ENCODE data around the gene RET.

RET gene

DNA sequence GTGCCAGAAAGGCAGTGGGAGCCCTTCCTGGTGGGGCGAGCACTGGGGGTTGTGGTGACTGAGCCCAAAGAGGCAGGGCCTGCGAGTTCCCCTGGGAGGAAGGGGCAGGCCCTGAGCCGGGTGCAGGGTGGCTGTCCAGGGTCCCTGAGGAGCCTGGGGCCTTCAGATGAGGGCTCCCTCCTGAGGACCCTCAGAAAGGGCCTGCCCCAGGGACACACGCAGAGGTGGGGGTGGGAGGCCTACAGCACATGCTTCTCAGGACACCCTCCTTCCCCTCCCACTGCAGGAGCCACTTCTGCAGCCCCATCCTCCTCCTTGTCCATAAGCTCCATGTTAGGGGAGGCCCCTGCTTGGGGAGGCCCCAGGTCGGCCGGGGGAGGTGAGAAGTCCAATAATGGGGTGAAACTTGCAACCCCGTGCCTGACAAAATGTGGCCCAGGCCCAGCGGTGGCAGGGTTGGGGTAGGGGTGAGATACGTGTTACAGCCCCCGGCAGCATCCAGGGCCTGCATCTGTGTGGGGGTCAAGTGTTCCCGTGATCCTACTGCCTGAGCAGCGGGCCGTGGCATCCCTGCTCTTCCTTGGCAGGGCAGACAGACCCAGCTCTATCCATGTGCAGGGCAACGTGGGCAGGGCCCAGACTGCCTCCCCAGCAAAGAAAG, 31.8 kb upstream of the RET start:
- DNase-seq: no peak

DNA sequence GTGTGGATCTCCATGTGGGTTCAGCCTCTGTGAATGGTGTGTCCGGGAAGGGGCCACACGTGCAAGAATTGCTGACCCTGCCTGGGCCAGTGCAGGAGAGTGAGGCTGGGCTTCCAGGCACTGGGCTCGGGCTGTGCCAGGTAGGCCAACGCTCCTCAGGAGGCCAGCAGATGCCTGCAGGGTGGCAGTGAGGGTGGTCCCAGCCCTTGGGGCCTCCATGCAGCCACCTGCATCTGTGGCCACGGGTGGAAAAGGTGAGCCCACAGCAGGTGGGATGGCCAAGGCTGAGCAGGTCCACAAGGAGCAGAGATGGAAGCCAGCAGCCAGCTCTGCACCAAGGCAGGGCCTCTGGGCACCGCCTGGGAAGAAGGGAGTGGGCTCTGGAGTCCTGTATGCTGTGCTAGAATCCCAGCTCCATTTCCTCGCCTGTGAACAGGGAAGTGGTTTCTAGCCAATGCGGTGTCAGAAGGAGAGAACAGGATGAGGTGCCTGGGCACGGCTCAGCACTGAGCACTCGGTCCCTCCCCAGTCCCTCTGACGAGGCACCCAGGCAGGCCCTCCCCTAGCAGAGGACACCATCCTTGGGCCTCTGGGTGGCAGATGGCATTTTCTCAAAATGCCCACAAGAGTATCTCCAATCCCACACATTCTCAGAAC, 31.1 kb upstream of the RET start:
- DNase-seq: no peak

DNA sequence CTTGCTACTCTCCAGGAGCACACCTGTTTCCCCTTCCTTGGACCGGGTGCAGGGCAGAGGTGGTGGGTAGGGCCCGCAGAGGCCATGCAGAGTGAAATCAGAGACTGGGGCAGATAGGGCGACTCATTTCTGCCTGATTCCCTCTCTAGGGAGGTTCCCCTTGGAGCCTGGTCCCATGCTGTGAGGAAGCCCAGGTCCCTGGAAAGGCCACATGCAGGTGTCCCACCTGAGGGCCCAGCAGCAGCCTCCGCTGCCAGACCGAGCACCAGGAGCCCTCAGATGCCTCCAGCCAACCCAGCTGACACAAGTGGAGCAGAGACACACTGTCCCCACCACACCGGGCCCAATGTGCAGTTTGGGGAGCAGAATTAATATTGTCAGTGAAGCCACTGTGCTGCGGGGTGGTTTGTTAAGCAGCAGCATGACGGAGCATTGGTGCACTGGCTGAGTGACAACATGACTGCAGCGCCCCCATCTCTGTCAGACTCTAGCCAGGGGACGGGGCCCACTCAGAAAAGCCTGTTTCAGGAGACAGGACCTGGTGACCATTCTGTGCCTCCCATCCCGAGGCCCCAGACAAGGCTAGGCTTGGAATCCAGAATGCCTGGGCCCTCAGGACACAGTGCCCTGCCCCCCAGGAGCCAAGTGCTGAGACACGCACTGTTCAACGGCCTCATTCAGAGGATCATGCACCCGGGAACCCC, 30.4 kb upstream of the RET start:
- no peak for DNase-seq

DNA sequence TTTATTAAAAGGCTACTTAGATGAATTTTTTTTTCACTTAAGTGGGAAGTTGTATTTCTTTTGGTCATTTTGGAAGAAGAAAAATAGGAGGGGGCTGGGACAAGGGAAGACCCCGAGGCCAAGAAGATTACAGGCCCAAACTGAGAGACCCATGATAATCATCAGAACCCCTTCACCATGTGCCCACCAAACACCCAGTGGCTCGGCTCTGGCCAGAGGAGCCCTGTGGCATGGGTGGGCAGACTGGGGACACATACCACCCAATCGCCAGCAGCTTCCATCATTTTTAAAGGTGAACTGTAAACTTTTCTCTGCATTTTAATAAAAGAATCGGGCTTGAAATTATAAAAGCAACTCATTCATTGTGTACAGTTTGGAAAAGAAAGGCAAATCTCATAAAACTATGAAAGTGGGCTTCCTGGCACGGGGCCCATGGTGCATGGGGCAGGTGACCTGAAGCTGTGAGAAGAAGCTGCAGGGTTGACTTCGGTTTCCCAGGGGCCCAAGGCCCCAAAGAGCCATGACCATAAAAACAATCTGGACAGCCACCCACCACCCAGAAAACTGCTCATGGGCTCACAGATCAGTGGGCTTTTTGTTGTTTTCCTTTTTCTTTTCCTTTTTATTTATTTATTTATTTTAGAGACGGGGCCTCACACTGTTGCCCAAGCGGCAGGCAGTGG, 29.4 kb upstream of the RET start:
- DNase-seq: no peak

- DNase-seq: no peak
Measured at GRCh38 chr10:43048301-43049051, 28.4 kb upstream of the RET start.

DNA sequence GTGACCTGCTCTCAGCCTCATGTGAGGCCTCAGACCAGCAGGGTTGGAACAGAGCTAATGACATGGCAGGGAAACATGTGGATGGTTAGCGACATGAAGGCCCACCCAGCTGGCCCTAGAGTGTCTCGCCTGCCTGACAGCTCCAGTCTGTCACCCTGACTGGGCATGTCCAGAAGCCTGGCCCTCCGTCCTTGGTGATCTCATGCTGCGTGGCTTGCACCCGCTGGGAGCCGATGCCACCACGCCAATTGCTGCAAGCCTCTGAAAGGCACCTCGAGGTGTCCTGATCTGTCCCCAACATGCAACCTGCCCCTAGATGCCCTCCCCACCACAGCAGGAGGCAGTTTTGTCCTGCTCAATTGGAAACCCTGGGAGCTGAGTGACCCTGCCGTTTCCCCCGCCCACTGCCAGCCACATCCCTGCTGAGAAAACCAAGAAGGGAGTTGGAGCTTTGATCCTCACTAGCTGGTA, 27.8 kb upstream of the RET start:
- DNase-seq: no peak

DNA sequence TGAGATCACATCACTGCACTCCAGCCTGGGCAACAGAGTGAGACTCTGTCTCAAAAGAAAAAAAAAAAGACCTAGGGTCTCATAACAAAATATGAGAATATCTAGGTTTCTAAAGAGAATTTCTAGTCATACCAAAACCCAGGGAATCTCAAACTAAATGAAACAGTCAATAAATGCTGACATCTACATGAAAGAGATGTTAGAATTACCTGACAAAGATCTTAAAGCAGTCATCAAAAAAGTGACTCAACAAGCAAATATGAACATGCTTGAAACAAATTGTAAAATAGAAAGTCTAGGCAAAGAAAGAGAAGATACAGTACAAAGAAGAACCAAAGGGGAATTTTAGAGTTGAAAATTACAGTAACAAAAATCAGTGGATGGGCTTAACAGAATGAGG, 26.9 kb upstream of the RET start:
- DNase-seq: no peak

GRCh38 chr10:43053825-43054224, 23.0 kb upstream of the RET start:
- no peak for DNase-seq

- DNase-seq: no peak
Measured at GRCh38 chr10:43054593-43054992, 22.3 kb upstream of the RET start.

- no peak for DNase-seq
Measured at GRCh38 chr10:43055217-43055616, 21.7 kb upstream of the RET start.

GRCh38 chr10:43055991-43056567, 20.8 kb upstream of the RET start:
- no peak for DNase-seq

GRCh38 chr10:43056568-43057011, 20.3 kb upstream of the RET start:
- no peak for DNase-seq

- DNase-seq: no peak
Measured at GRCh38 chr10:43057231-43057711, 19.6 kb upstream of the RET start.

DNA sequence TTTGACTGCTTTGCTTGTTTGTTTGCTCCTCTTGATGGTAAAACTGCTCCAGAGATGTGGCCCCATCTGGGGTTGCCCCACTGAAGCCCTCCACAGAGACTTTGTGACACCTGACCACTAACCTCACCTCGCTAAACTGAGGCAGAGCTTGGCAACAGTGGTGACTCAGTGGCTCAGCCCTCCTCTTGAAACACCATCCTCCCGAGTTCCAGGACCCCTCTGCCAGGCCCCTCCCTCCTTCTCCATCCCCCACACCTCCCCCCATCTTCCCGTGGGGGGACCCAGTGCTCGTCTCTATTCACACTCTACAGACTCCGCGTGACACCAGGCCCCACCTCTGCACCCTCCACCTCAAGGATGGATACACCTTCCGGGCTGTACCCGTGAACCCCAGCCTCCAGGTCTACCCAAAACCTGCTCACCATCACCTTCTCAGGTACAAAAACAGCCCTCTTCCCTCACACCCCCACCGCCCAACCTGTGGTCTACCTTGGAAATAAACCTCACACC, 19.0 kb upstream of the RET start:
- DNase-seq: no peak

GRCh38 chr10:43058716-43059335, 18.0 kb upstream of the RET start:
- no peak for DNase-seq

GRCh38 chr10:43059336-43059720, 17.5 kb upstream of the RET start:
- DNase-seq: no peak

DNA sequence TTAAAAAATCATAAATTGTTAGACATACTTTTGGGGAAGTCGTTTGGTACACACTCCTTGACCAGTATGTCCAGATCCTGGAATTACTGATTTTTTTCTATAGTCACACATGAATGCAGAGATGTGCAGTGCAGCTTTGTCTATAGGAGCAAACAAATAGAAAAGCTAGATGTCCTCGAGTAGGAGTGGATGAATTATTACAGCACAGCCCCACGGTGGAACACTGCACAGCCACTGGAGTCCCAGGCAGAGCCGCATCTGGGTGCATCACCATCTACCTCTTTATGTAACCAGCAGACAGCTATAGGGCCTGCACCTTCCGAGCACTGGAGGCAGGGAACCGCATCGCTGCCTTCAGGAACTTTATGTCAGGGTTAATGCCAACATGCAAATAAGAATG, 17.0 kb upstream of the RET start:
- DNase-seq: no peak

DNA sequence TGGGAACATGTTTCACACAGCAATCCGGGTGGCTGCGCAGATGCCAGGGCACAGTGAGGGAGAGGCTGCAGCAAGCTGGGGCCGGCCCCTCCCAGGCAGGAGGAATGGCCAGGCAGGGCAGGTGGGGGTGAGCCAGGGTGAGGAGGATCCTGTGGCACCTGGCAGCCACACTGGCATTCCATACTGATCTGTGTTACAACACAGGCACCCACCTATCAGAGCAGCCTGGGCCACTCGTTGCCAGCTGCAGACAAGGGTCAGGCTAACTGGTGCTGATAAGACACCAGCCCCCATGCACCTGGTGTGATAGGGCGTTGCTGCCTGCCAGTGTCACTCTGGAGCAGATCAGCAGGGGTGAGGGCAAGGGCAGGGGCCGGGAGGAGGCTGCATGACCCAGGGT, 16.6 kb upstream of the RET start:
- no peak for DNase-seq

GRCh38 chr10:43061331-43061730, 15.5 kb upstream of the RET start:
- no peak for DNase-seq

- no peak for DNase-seq
Measured at GRCh38 chr10:43061760-43062159, 15.1 kb upstream of the RET start.

GRCh38 chr10:43062402-43063160, 14.3 kb upstream of the RET start:
- no peak for DNase-seq
